HG03159 (cell line): Measurements from ENCODE around the gene RAB11FIP5.

Experiments used
- ATAC-seq: cut with Tn5 transposase; IDR thresholded peaks from one replicate; pipeline ENCODE4 v1.9.1; 2021; ENCODE audit warnings: mild to moderate bottlenecking, moderate library complexity; ENCODE audit not compliant: unreplicated experiment

Gene RAB11FIP5

DNA sequence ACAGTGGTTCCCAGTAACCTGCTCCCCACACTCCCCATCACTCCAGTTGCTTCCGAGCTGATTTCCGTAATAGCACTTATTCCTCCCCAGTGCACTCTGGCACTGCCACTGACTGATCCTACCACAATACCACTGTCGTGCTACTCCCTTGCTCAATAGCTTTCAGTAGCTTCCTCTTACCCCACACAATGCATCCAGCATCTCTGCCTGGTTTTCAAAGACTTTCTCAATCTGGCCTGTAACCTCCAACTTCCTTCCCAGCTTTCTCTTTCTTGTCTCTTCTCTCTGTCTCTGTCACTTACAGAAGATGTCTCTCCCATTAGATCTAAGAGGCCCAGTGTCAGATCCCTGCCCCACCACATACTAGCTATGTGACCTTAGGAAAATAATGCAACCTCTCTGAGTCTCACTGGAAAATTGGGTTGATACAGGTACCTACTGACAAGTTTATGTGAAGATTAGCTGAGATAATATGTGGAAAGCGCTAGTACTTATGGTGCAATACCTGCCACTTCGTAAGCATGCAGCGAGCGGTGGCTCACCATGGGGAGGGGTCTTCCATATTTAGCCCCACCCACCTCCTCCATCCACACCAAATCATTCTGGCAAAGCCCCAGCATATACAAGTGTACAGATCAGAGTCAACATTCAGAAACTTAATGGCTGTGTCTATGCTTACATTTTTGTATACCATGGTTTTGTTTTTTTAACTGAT, 77.9 kb downstream of the RAB11FIP5 start:
- ATAC-seq: no peak

DNA sequence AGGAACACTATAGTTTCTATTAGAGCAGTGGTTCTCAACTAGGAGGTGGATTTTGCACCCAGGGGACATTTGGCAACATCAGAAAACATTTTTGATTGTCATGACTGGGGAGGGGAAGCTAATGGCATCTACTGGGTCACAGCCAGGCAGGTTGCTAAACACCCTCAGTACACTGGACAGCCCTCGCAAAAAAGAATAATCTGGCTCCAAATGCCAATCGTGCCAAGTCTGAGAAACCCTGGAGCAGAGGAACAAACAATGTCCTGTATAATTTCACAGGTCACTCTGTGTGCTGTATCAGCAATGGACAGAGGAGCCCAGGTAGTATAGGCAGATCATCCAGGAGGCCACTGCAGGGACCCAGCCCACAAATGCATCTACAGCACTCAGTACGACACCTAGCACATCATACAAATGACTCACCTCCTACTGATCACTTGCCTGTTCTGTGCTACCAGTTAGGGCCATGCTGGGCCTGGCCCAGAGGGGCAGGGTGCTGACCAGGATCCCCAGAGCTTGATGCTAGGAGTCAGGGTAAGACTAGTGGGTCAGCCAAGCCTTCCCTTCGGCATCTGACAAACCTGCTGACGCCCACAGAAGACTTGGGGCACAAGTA, 78.9 kb downstream of the RAB11FIP5 start:
- no peak for ATAC-seq

GRCh38 chr2:73033142-73033765, 79.5 kb downstream of the RAB11FIP5 start:
- no peak for ATAC-seq

GRCh38 chr2:73032702-73033097, 80.0 kb downstream of the RAB11FIP5 start:
- ATAC-seq: no peak

DNA sequence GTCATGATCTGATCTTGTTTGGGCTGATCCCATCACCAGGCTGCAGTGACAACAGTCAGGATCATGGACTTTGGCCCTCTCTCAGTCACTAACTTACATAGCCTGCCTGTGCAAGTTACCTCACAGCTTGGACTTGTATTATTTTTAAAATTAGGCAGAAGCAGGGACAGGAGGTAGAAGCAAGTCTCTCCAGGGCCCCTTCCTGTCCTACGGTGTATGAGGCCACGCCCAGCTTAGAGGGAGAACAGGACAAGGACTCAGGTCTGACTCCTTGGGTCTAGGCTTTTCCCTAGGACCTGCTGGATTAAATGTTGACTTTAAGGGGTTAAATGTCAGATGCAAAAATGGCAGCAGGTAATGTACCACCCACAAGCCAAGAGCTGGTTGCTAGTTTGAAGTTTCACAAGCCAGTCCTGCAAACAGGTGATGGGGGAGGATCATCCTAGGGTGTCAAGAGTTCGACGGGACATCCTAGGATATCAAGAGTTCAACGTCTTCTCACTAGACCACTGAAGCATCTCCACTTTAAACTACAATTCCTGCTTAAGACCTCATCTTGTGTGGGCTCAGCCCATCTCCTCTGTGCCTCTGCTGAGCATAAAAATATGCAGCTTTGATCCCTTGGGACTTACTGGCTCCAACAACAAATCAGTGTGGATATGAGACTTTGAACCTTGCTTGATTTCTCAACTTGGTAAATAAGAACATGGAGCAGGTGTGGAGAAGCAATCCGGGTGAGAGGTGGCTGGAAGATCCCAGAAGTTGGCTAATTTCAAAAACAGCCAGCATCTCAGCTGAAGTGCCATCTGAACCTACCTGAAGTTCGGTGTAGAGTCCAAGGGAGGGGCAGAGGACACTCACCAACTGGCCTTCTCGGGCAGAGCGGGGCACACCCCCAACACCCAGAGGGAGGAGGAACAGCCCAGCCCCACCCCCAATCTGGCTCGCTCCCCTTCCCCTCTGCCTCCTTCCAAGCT, 80.7 kb downstream of the RAB11FIP5 start:
- ATAC-seq: no peak

DNA sequence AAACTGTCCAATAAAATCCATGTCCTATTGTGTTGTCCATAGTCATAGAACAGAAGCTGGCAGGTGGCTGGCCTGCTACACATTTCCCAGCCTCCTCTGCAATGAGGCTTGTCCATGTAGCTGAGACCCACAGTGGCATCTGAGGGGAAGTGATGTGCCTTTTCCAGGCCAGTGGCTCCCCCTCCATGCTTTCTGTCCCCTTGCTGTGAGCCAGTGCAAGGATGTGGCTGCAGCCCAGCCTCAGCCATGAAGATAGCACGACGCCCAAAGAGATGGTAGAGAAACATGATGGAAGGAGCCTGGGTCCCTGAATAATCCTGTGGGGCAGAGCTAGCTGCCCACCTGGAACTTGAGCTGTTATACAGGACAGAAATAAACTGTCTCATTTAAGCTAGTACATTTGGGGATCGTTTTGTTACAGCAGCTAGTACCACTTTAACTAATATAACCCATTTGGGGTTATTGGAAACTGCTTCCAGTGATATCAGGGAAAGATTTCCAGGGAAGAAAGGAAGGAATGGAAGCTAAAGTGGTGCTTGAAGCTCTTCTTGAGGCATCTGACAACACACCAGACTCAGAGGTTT, 81.6 kb downstream of the RAB11FIP5 start:
- no peak for ATAC-seq

DNA sequence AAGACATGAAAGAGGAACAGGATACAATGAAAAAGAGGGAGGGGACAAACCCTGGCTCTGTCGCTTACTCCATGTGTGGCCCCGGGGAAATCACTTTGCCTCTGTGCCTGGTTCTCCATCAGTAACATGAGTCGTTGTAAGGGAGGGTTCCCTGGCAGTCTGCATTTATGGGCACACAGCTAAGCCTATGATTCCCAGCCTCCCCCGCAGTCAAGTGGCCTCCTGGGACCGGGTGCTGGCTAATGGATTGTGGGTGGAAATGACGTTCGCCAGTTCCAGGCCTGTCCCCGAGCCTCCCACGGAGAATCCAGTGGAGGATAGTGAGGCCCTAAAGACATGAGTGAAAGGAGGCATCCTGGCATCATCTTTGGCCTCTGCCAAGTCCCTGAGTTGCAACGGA, 83.9 kb downstream of the RAB11FIP5 start:
- no peak for ATAC-seq

GRCh38 chr2:73027340-73027739, 85.4 kb downstream of the RAB11FIP5 start:
- ATAC-seq: no peak

DNA sequence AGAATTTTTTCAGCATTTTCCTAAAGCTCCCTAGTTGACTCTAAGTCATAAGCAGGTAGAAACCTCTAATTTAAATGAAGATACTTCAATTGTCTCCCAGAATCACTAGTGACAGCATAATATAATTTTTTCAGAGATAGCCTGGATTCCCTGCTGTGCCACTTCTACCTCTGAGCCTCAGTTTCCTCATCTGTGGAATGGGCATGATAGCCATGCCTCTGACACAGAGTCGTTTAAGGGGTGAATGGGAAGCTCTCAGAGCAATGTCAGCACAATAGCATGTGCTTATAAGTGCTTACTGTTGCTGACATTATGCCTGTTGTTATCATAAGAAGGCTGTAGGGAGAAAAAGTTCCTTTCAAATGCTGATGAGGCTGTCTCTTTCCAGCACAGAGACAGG, 89.3 kb downstream of the RAB11FIP5 start:
- ATAC-seq: no peak
